Gastroesophageal sphincter (tissue), 4 donors: ENCODE data around the gene MINDY4. TPM values are rescaled to one million over a fixed set of nuclear protein-coding genes. Genes with fewer than 3 reads are reported as not detected.
A peak's percentile ranks its signal among the peaks of the same experiment; 100 is the strongest.

Experiments used
- ATAC-seq: fragments of 150-250 bp; one replicate; pipeline ENCODE4 v1.9.1; 2016; ENCODE audit warnings: mild to moderate bottlenecking, moderate library complexity
- H3K27ac ChIP-seq, 4 donors: fragments of 200-600 bp; sonication (generic) in 3 of 4; 1 replicate in 3 of 4; 2 replicates in 1 of 4; pipeline ENCODE4 v1.5.1; 2016 to 2019
- H3K27me3 ChIP-seq: fragments of 200-600 bp; sonication (generic); one replicate; pipeline ENCODE4 v1.5.1; 2019
- H3K36me3 ChIP-seq, 2 donors: fragments of 200-600 bp; sonication (generic); one replicate each; pipeline ENCODE4 v1.5.1; 2019; ENCODE audit warnings: control low read depth in 1 of 2
- H3K4me1 ChIP-seq, 3 donors: fragments of 200-600 bp; sonication (generic); 1 replicate in 2 of 3; 2 replicates in 1 of 3; pipeline ENCODE4 v1.5.1; 2016 to 2019; ENCODE audit warnings: control low read depth in 2 of 3
- H3K4me3 ChIP-seq, 2 donors: fragments of 200-600 bp; sonication (generic); one replicate each; pipeline ENCODE4 v1.5.1; 2019; ENCODE audit warnings: mild to moderate bottlenecking in 1 of 2, moderate library complexity in 1 of 2
- H3K9me3 ChIP-seq, 3 donors: fragments of 200-600 bp; sonication (generic); one replicate each; pipeline ENCODE4 v1.5.1; 2017 to 2019; ENCODE audit warnings: control low read depth in 2 of 3
- EP300 ChIP-seq: sonication (generic); formaldehyde crosslinking; IDR thresholded peaks from one replicate; pipeline ENCODE4 v1.6.1; 2017; ENCODE audit warnings: antibody characterized with exemption, mild to moderate bottlenecking
- POLR2A ChIP-seq, 2 donors: fragments of 450-650 bp; IDR thresholded peaks; one replicate each; pipeline ENCODE4 v1.6.1; 2017; ENCODE audit warnings: antibody characterized with exemption in 2 of 2, mild to moderate bottlenecking in 2 of 2, moderate library complexity in 1 of 2
- POLR2AphosphoS5 ChIP-seq: sonication (generic); formaldehyde crosslinking; IDR thresholded peaks from one replicate; pipeline ENCODE4 v1.6.1; 2017; ENCODE audit warnings: antibody characterized with exemption
- WGBS, 2 donors: methylation state at CpG; one replicate each; pipeline ENCODE4 v1.1.5; 2018; ENCODE audit warnings: low coverage in 1 of 2; 5-methylcytosine and 5-hydroxymethylcytosine counted together
- total RNA-seq, 4 donors: library from RNA; depleted of rRNA; stranded (reverse); fragments of >200 nt; gene quantifications; one replicate each; pipeline ENCODE4 v1.1.0, GENCODE V29; 2016
- TF ChIP-seq, protein P1 (sequence below), 4 experiments: fragments of 200-600 bp in 2 of 4; fragments of 450-650 bp in 2 of 4; sonication (generic) in 1 of 4; IDR thresholded peaks; one replicate each; pipeline ENCODE4 v1.5.1; 2017 to 2019; ENCODE audit warnings: antibody characterized with exemption in 4 of 4, mild to moderate bottlenecking in 2 of 4, moderate library complexity in 2 of 4

The MINDY4 gene
- total RNA-seq, 4 donors from 2014 or later: 5.6 to 31.8 (median 20.4) TPM

DNA sequence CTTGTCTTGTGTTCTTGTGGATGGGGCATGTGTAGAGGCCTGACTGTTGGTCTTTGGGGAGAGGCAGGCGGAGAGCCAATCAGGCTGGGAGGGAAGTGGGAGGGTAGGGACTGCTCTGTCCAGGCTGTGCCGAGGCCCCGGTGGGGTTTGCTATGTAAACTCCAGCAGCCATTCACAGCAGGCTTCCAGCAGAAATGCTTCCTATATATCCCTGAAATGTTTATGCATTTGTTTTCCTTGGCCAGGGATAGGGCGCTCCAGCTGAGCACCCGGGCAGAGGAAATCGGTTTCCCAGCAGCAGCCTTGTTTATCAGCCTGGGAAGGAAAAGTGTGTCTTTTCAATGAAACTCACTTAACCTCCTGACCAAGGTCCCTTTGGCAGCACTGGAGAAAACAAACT lies 122.1 kb downstream of the MINDY4 start:
- Histone ChIP-seq H3K36me3 (peaks cover 0 to 14% of the 10 kb centered on the region in 2 donors), H3K4me1 (peaks cover 0 to 78% (median 37%) of the 10 kb centered on the region in 3 donors), H3K9me3 (no peaks in the 10 kb centered on the region), H3K27me3 (no peaks in the 10 kb centered on the region), H3K4me3 (no peak overlapping the region), H3K27ac (peak overlapping the region in 3 of 4 donors; percentile 63 to 68 (median 65))
- TF ChIP-seq, protein P1, sequence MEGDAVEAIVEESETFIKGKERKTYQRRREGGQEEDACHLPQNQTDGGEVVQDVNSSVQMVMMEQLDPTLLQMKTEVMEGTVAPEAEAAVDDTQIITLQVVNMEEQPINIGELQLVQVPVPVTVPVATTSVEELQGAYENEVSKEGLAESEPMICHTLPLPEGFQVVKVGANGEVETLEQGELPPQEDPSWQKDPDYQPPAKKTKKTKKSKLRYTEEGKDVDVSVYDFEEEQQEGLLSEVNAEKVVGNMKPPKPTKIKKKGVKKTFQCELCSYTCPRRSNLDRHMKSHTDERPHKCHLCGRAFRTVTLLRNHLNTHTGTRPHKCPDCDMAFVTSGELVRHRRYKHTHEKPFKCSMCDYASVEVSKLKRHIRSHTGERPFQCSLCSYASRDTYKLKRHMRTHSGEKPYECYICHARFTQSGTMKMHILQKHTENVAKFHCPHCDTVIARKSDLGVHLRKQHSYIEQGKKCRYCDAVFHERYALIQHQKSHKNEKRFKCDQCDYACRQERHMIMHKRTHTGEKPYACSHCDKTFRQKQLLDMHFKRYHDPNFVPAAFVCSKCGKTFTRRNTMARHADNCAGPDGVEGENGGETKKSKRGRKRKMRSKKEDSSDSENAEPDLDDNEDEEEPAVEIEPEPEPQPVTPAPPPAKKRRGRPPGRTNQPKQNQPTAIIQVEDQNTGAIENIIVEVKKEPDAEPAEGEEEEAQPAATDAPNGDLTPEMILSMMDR (IDR thresholded peaks at IDR 0.05): no peak
- TF ChIP-seq POLR2AphosphoS5: peak; percentile 47
- WGBS, 2 donors: 0 to 20% methylated on average over 1 to 2 of the region's 6 CpGs
- peak; percentile 46 for ATAC-seq

DNA sequence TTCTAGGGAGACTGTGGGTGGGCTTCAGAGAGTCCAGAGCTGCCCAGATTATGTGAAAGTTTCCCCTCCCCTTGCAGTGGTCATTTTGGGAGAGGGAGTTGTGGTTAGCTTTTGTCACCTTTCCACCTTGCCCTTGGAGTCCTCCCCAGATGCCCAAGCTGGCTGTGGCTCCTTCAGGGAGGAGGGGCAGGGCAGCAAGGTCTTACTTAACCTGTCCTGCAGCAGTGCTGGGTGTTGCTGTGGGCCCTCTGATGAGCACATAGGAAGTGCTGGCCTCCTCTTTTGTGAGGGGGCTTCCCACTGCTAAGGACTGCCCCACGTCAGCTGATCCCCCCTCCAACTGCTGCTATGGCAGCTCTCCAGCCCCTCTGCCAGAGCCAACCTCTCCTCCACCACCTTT lies 122.8 kb downstream of the MINDY4 start:
- TF ChIP-seq, protein P1 (IDR thresholded peaks at IDR 0.05): no peak
- TF ChIP-seq POLR2A (IDR thresholded peaks at IDR 0.05) (no peak), POLR2AphosphoS5 (no peak), EP300 (no peak)
- H3K27ac ChIP-seq: peak overlapping the region in 3 of 4 donors; percentile 63 to 68 (median 65)
- H3K36me3 ChIP-seq: peaks cover 0 to 14% of the 10 kb centered on the region in 2 donors
- WGBS, 2 donors: 40 to 57% methylated on average over 1 of the region's 1 CpG
- peaks cover 0 to 78% (median 32%) of the 10 kb centered on the region in 3 donors for H3K4me1 ChIP-seq
- H3K9me3 ChIP-seq: no peaks in the 10 kb centered on the region
- no peaks in the 10 kb centered on the region for H3K27me3 ChIP-seq
- ATAC-seq: no peak
- no peak overlapping the region for H3K4me3 ChIP-seq

DNA sequence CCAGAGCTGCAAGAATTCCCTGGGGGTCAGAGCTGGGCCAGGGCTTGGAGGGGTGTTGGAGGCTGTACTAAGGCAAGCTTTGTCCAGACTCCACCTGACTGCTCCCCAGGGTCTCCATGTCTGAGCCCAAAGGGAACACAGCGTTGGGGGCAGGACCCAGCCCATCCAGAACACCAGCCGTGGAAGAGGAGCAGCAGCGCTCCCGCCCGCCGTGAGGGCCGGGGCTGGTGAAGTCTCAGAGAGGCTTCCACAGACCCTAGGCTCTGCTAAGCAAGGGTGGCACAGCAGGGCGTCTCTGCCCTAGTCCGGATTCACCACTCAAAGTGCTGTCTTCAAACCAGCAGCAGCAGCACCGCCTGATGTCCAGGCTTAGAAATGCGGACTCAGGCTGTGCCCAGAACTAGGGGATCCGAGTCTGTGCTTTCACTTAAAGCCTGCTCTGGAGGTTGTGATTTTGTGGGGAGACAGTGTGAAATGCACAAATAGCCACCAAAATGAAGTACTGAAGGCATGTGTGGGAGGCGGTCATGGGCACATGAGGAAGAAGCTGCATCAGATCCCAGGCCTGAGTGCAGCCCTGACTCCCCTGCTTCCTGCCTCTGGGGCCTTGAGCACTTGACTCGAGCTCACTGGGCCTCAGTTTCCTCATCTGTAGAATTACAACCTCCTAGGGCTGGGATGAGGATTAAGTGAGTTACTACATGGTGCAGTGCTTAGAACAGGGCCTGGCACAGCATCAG lies 123.8 kb downstream of the MINDY4 start:
- H3K9me3 ChIP-seq: no peaks in the 10 kb centered on the region
- peak overlapping the region in 3 of 4 donors; percentile 63 to 68 (median 65) for H3K27ac ChIP-seq
- H3K4me1 ChIP-seq: peaks cover 0 to 79% (median 35%) of the 10 kb centered on the region in 3 donors
- H3K4me3 ChIP-seq: no peak overlapping the region
- 83 to 100% methylated on average over 2 of the region's 14 CpGs for WGBS, 2 donors
- no peaks in the 10 kb centered on the region for H3K27me3 ChIP-seq
- TF ChIP-seq, protein P1 (IDR thresholded peaks at IDR 0.05): no peak
- TF ChIP-seq EP300 (no peak), POLR2A (IDR thresholded peaks at IDR 0.05) (no peak), POLR2AphosphoS5 (no peak)
- ATAC-seq: no peak
- H3K36me3 ChIP-seq: peaks cover 0 to 14% of the 10 kb centered on the region in 2 donors

DNA sequence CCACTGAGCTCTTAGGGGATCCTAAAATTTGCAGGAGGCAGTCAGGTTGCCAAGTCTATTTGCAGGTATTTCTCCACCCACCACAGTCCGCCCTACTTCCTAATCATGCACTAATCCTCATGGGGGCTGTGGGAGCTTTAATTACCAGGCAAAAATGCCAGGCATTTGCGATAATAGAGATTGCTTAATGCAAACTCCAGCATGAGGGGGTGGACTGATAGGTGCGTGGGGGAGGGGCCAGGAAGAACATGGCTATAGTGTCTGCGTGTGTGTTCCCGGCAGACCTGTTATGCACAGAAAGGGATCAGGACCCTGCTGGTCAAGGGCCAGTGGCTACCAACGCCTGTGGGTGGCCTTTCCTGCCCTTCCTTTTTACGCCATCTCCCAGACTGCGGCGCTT lies 124.8 kb downstream of the MINDY4 start:
- Histone ChIP-seq H3K27ac (peak overlapping the region in 3 of 4 donors; percentile 63 to 68 (median 65)), H3K4me1 (peaks cover 0 to 89% (median 35%) of the 10 kb centered on the region in 3 donors), H3K9me3 (no peaks in the 10 kb centered on the region), H3K36me3 (peaks cover 0 to 14% of the 10 kb centered on the region in 2 donors), H3K4me3 (no peak overlapping the region), H3K27me3 (no peaks in the 10 kb centered on the region)
- no peak for ATAC-seq
- WGBS, 2 donors: 85 to 97% methylated on average over 5 to 8 of the region's 9 CpGs
- TF ChIP-seq EP300: no peak

DNA sequence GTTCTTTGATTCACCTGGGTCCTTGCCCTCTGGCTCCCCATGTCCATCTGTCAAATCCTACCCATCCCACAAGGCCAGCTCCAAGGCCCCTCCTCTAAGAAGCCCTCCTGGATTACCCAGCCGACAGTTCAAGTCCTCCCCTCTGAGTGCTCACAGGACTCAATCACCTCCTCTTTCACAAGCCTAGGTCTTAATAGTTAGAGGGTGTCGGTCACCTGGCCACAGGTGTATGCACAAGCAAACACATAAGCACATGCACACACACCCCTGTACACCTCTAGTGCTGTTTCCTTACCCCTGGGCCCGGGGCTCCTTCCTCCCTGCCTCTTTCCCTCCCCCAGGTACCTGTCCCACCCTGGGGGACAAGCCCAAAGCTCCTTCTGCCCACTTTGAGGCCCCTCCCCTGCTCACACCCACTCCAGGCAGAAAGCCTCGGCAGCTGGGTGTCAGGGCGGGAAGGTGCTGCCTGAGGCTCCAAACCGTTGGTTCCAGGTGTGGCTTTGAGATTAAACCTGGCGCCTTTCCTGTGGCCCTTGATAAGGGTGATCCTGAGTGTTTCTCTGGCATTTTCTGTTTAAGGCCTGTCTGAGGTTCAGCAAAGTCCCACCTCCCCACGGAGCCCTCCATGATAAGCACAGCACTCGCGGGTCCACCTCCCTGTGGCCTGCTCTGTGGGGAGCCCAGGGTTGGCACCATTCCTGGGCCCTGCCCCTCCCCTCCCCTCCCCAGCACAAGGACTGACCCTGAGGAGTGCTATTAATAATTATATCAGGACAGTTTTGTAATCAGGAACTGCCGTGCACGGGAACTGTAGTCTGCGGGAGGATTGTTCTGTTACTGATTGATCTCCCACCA lies 125.8 kb downstream of the MINDY4 start:
- Histone ChIP-seq H3K36me3 (peaks cover 0 to 5% of the 10 kb centered on the region in 2 donors), H3K9me3 (no peaks in the 10 kb centered on the region), H3K27ac (peak overlapping the region in 3 of 4 donors; percentile 46 to 68 (median 65)), H3K27me3 (no peaks in the 10 kb centered on the region), H3K4me1 (peaks cover 0 to 93% (median 35%) of the 10 kb centered on the region in 3 donors), H3K4me3 (no peak overlapping the region)
- TF ChIP-seq, protein P1 (IDR thresholded peaks at IDR 0.05): no peak
- TF ChIP-seq POLR2A (IDR thresholded peaks at IDR 0.05) (no peak), EP300 (no peak), POLR2AphosphoS5 (no peak)
- no peak for ATAC-seq
- WGBS, 2 donors: 34 to 90% methylated on average over 2 to 3 of the region's 13 CpGs
